Muscle layer of colon (tissue), 2 donors: Measurements from ENCODE around the gene IFT22.
"Not testable (repeated sequence)": the region's sequence is repeated elsewhere in the genome, so short reads cannot be mapped to it uniquely, and the experiment has no call there.

ENCODE experiments used
- H3K27ac ChIP-seq: one replicate; pipeline ENCODE4 v1.7.0; 2013; ENCODE audit warnings: low read depth, mild to moderate bottlenecking, low read length, moderate library complexity
- H3K27me3 ChIP-seq, 2 donors: one replicate each; pipeline ENCODE4 v1.7.0; 2013; ENCODE audit warnings: low read length in 2 of 2, mild to moderate bottlenecking in 2 of 2; ENCODE audit not compliant: insufficient read depth in 2 of 2, control insufficient read depth in 1 of 2
- H3K36me3 ChIP-seq: one replicate; pipeline ENCODE4 v1.7.0; 2013; ENCODE audit warnings: mild to moderate bottlenecking, low read length; ENCODE audit not compliant: insufficient read depth
- H3K4me1 ChIP-seq: one replicate; pipeline ENCODE4 v1.7.0; 2013; ENCODE audit warnings: mild to moderate bottlenecking, low read length; ENCODE audit not compliant: insufficient read depth
- H3K4me3 ChIP-seq, 2 donors: one replicate each; pipeline ENCODE4 v1.7.0; 2013; ENCODE audit warnings: low read length in 2 of 2, low read depth in 1 of 2, mild to moderate bottlenecking in 1 of 2, moderate library complexity in 1 of 2
- H3K9ac ChIP-seq: one replicate; pipeline ENCODE4 v1.7.0; 2013; ENCODE audit warnings: low read length
- H3K9me3 ChIP-seq: one replicate; pipeline ENCODE4 v1.7.0; 2013; ENCODE audit warnings: mild to moderate bottlenecking, low read length
- donor health status: abdominal sarcoma.
- donor health status: Adenocarcinoma of cecum.

IFT22 gene

DNA sequence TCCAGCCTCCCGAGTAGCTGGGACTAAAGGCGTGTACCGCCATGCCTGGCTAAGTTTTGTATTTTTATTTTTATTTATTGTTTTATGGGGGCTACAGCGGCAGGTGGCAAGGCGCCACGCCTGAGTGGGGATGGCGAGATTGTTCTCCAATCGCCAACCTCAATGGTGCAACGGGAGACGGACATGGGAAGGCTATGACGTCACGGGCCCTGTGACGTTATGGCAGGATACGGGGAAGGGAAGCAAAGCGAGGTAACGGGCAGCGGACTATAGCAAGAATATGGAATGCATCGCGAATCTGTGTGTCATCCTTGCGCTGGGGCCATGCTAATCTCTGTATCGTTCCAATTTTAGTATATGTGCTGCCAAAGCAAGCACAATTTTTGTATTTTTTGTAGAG, 51.9 kb downstream of the IFT22 start:
- Histone ChIP-seq H3K27ac (no peak overlapping the region), H3K27me3 (no peaks in the 10 kb centered on the region), H3K4me1 (no peaks in the 10 kb centered on the region)

DNA sequence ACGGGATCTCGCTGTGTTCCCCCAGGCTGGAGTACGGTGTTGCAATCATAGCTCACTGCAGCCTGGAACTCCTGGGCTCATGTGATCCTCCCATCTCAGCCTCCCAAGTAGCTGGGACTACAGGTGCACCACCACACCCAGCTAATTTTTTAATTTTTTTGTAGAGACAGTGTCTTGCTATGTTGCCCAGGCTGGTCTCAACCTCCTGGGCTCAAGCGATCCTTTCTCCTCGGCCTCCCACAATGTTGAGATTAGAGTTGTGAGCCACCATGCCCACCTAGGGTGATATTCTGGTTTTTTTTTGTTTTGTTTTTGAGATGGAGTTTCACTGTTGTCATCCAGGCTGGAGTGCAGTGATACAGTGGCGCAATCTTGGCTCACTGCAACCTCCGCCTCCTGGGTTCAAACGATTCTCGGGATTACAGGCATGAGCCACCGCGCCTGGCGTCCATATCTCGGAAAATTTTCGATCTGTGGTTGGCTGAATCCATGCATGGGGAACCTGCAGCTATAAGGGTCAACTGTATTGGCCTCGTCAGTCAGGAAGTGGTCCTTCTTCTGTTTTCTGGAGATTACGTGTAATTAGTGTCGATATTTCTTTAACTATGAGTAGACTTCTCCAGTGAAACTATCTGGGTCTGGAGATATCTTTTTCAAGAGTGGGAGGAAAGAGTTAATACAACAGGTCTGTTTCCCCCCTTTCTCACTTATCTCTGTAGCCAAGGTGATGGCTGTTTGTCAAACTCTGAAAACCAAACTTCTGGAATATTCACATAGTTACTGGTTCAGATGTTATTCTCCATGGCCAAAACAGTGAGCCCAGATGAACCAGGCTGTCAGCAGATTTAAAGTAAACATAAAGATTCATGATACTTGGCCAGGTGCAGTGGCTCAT, 55.7 kb downstream of the IFT22 start:
- H3K36me3 ChIP-seq: no peaks in the 10 kb centered on the region
- H3K27ac ChIP-seq: no peak overlapping the region
- H3K9me3 ChIP-seq: no peaks in the 10 kb centered on the region
- no peak overlapping the region for H3K4me3 ChIP-seq
- H3K4me1 ChIP-seq: no peaks in the 10 kb centered on the region
- H3K27me3 ChIP-seq: no peaks in the 10 kb centered on the region
- H3K9ac ChIP-seq: no peak overlapping the region

More for the DNA sequence above, 51.9 kb downstream of the IFT22 start:
- Histone ChIP-seq H3K9me3 (no peaks in the 10 kb centered on the region), H3K36me3 (no peaks in the 10 kb centered on the region), H3K4me3 (no peak overlapping the region), H3K9ac (no peak overlapping the region)

- not testable (repeated sequence) for H3K27ac ChIP-seq, H3K4me3 ChIP-seq, H3K36me3 ChIP-seq, H3K9me3 ChIP-seq, H3K4me1 ChIP-seq, H3K27me3 ChIP-seq, H3K9ac ChIP-seq
Measured at GRCh38 chr7:101264102-101264706, 57.4 kb downstream of the IFT22 start.
